Esophagus muscularis mucosa (tissue), 4 donors: ENCODE data around the gene CALML3. TPM values are rescaled to one million over a fixed set of nuclear protein-coding genes. Genes with fewer than 3 reads are reported as not detected.
A peak's percentile ranks its signal among the peaks of the same experiment; 100 is the strongest.

Experiments
- DNase-seq: peaks from one replicate; pipeline ENCODE4 v3.0.0-alpha.2; 2017; ENCODE audit errors: extremely low spot score
- H3K27ac ChIP-seq, 4 donors: fragments of 200-600 bp; sonication (generic); replicated peaks in 1 of 4; 1 replicate in 3 of 4; 2 replicates in 1 of 4; pipeline ENCODE4 v1.5.1; 2016 to 2019; ENCODE audit warnings: mild to moderate bottlenecking in 1 of 4
- H3K27me3 ChIP-seq, 4 donors: fragments of 200-600 bp; sonication (generic); one replicate each; pipeline versions ENCODE4 v1.5.1 to v1.6.0; 2016 to 2019
- H3K36me3 ChIP-seq, 4 donors: fragments of 200-600 bp; sonication (generic); one replicate each; pipeline ENCODE4 v1.5.1; 2016 to 2019
- H3K4me1 ChIP-seq, 4 donors: fragments of 200-600 bp; sonication (generic); one replicate each; pipeline ENCODE4 v1.5.1; 2016 to 2019
- H3K4me3 ChIP-seq, 4 donors: fragments of 200-600 bp; sonication (generic); 1 replicate in 2 of 4; 2 replicates in 2 of 4; pipeline ENCODE4 v1.5.1; 2016 to 2019; ENCODE audit warnings: mild to moderate bottlenecking in 4 of 4, moderate library complexity in 1 of 4
- H3K9me3 ChIP-seq, 4 donors: fragments of 200-600 bp; sonication (generic); 1 replicate in 3 of 4; 2 replicates in 1 of 4; pipeline ENCODE4 v1.5.1; 2016 to 2019
- EP300 ChIP-seq: sonication (generic); formaldehyde crosslinking; IDR thresholded peaks from one replicate; pipeline ENCODE4 v1.6.1; 2017; ENCODE audit warnings: antibody characterized with exemption
- POLR2A ChIP-seq: fragments of 450-650 bp; IDR thresholded peaks from one replicate; pipeline ENCODE4 v1.6.1; 2017; ENCODE audit warnings: antibody characterized with exemption, moderate library complexity, mild to moderate bottlenecking, low read depth
- POLR2AphosphoS5 ChIP-seq, 2 donors: sonication (generic); formaldehyde crosslinking; IDR thresholded peaks; one replicate each; pipeline ENCODE4 v1.6.1; 2017; ENCODE audit warnings: antibody characterized with exemption in 2 of 2
- WGBS: methylation state at CpG from one replicate; pipeline ENCODE4 v1.1.5; 2018; 5-methylcytosine and 5-hydroxymethylcytosine counted together
- intact Hi-C: fragments of 100-400 bp; cut with DNase I; formaldehyde crosslinking; loops from one replicate; pipeline ENCODE4 v1.15.1; 2023
- total RNA-seq, 4 donors: library from RNA; depleted of rRNA; stranded (reverse); fragments of >200 nt; gene quantifications; one replicate each; pipeline versions ENCODE4 v1.1.0 to v1.2.1, GENCODE V29; 2016
- TF ChIP-seq, protein P1 (sequence below), 3 experiments: fragments of 200-600 bp in 2 of 3; fragments of 450-650 bp in 1 of 3; sonication (generic) in 2 of 3; IDR thresholded peaks; one replicate each; pipeline ENCODE4 v1.5.1; 2017 to 2019; ENCODE audit warnings: antibody characterized with exemption in 3 of 3, mild to moderate bottlenecking in 2 of 3, moderate library complexity in 1 of 3

CALML3 gene
- total RNA-seq, 4 donors from 2014 or later: not detected

DNA sequence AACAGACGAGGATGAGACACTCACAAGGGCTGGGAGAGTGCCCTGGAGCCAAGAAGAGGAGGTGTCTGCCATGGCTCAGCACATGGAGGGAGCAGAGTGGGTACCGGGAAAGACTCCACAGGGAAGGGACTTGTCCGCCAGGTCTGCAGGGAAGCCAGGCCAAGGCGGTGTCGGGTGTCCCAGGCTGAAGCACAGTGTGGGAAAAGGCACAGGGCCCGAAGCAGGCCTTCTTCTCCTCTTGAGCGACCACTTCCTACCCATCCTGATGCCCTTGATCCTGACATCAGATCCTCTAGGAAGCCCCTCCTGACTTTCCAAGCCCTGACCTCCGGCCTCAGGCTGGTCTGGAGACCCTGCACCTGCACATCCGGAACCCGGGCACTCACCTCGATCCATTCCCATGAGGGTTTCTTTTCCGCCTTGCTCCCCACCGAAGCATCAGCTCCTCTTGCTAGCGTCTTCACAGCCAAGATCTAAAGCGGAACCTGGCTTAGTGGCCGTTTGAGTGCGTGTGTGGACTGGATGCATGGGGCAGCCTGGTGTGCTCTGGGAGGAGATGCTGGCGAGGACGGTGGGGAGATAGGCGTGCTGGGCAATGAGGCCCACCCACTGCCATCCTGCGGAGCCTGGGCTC is 8.5 kb downstream of the CALML3 start:
- no peak for DNase-seq
- Histone ChIP-seq H3K4me3 (no peak overlapping the region), H3K4me1 (peaks cover 23 to 85% (median 78%) of the 10 kb centered on the region in 4 donors), H3K27me3 (no peaks in the 10 kb centered on the region), H3K36me3 (no peaks in the 10 kb centered on the region), H3K9me3 (no peaks in the 10 kb centered on the region), H3K27ac (peak overlapping the region in 2 of 4 donors; percentile 7 to 77)
- WGBS: 90% methylated on average over 21 of the region's 21 CpGs
- intact Hi-C loops: no loop called here
- TF ChIP-seq, protein P1, sequence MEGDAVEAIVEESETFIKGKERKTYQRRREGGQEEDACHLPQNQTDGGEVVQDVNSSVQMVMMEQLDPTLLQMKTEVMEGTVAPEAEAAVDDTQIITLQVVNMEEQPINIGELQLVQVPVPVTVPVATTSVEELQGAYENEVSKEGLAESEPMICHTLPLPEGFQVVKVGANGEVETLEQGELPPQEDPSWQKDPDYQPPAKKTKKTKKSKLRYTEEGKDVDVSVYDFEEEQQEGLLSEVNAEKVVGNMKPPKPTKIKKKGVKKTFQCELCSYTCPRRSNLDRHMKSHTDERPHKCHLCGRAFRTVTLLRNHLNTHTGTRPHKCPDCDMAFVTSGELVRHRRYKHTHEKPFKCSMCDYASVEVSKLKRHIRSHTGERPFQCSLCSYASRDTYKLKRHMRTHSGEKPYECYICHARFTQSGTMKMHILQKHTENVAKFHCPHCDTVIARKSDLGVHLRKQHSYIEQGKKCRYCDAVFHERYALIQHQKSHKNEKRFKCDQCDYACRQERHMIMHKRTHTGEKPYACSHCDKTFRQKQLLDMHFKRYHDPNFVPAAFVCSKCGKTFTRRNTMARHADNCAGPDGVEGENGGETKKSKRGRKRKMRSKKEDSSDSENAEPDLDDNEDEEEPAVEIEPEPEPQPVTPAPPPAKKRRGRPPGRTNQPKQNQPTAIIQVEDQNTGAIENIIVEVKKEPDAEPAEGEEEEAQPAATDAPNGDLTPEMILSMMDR (IDR thresholded peaks at IDR 0.05): no peak
- TF ChIP-seq POLR2A: no peak
- no peak for TF ChIP-seq EP300
- no peak for TF ChIP-seq POLR2AphosphoS5 (IDR thresholded peaks at IDR 0.05)

DNA sequence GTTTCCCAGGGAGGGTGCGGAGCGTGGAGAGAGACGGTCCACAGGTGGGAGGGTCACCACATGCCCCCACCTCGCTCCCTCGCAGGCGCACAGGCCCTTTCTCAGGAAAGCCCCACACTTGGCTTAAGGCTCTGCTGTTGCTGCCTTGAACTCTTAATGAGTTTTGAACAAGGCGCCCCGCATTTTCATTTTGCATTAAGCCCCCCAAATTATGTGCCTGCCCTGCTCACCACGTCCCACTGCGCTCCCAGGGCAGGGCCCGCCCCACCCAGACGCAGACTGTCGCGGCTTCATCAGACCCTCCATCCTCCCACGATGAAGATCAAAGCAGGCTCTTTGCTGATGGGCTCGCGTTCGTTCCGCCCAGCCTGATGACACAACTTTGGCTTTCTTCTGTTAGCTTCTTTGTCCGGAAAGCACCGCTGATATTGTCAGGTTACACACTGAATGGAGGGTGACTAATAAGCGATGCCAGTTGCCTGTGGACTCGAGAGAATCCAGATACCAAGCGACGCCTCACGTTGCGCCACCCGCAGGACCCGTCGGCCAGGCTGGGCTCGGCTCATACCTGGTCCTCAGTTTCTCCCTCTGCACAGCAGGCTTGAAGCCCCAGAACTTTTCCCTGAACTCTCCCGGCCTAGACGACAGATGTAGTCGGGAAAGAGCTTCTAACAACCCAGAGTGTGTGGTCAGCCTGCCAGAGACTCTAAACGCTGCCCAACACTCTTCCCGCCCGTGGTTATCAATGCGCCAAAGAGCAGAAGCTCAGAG is 9.5 kb downstream of the CALML3 start:
- DNase-seq: no peak
- Histone ChIP-seq H3K4me3 (no peak overlapping the region), H3K27me3 (no peaks in the 10 kb centered on the region), H3K27ac (peak overlapping the region in 3 of 4 donors; percentile 24 to 77 (median 63)), H3K4me1 (peaks cover 27 to 85% (median 78%) of the 10 kb centered on the region in 4 donors), H3K9me3 (no peaks in the 10 kb centered on the region), H3K36me3 (no peaks in the 10 kb centered on the region)
- intact Hi-C loops: no loop called here
- TF ChIP-seq POLR2A (no peak), EP300 (no peak), POLR2AphosphoS5 (IDR thresholded peaks at IDR 0.05) (no peak)
- TF ChIP-seq, protein P1 (IDR thresholded peaks at IDR 0.05): no peak
- 88% methylated on average over 36 of the region's 38 CpGs for WGBS

DNA sequence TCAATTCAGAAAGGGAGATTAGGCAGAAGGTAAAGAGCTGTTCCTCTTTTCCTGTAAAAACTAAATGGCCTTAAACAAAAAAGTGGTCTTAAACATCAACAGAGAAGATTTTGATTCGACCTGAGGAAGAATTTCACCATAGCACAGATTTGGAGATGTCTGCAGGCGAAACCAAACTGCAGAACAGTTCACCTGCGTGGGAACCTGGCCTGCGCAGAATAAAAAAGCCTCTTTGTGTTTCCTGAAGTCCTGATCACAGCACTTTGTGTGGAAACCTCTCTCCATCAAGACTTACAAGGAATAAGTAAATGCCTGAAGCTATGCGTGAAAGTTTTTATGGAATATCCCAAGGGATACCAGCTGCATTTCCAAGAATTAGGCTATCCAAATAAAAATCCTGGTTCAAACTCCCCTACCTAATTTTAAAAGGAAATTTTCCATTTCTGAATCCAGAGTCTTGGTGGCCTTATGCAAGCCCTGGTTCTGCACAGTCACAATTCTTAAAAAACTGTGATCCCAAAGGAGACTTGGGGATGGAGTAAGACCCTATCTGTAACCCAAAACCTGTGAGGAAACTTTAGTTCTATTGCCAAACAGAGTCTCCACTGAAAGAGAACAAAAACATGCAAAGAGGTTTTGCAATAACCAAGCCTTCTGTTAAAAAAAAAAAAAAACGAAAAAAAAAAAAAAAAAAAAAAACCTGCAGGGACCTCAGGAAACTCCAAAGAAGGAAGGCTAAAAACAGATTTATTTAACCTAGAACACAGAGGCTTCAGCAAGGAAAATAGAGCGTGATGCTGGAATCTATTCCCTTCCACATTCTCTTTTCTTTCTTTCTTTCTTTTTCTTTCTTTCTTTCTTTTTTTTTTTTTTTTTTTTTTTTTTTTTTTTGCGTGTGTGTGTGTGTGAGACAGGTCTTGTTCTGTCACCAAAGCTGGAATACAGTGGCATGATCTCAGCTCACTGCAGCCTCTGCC is 10.4 kb downstream of the CALML3 start:
- DNase-seq: no peak
- Histone ChIP-seq H3K9me3 (no peaks in the 10 kb centered on the region), H3K27ac (peak overlapping the region; percentile 33 to 65 (median 62)), H3K27me3 (no peaks in the 10 kb centered on the region), H3K4me3 (no peak overlapping the region), H3K4me1 (peaks cover 18 to 80% (median 70%) of the 10 kb centered on the region in 4 donors), H3K36me3 (no peaks in the 10 kb centered on the region)
- TF ChIP-seq EP300 (no peak), POLR2AphosphoS5 (IDR thresholded peaks at IDR 0.05) (peak in 1 of 2 donors; percentile 41)
- intact Hi-C loops: no loop called here
- 65% methylated on average over 8 of the region's 8 CpGs for WGBS

DNA sequence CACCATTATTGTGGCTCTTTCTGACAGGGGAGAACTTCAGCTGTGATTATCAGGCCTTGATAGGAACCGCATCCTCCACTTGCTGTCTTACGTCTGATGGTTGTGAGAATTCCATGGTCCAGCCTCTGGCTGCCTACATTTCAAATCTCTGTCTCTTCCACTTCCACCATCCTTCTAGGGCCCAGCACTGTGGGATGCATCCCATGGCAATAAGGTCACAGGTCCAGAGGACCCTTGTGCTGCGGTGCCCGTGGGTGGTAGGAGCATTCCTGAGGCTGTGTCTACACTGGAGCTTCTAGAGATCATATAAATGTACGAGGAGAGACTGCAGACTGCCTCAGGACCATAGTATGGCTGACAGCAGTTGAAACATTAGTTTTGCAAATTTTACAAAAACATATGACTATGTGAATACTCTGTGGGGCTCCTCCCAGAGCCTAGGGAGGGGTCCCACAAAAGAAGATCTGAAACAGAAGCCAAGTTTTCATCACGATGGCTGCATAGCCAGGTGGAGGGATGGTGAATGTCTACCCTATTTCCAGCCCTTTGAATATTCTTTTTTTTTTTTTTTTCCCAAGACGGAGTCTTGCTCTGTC is 11.8 kb downstream of the CALML3 start:
- WGBS: 92% methylated on average over 7 of the region's 7 CpGs
- intact Hi-C loops: no loop called here
- Histone ChIP-seq H3K27me3 (no peaks in the 10 kb centered on the region), H3K4me1 (peaks cover 18 to 65% (median 55%) of the 10 kb centered on the region in 4 donors), H3K27ac (peak overlapping the region in 2 of 4 donors; percentile 63 to 64), H3K4me3 (no peak overlapping the region), H3K9me3 (no peaks in the 10 kb centered on the region), H3K36me3 (no peaks in the 10 kb centered on the region)
- TF ChIP-seq POLR2AphosphoS5 (IDR thresholded peaks at IDR 0.05) (no peak), EP300 (no peak)
- no peak for DNase-seq

DNA sequence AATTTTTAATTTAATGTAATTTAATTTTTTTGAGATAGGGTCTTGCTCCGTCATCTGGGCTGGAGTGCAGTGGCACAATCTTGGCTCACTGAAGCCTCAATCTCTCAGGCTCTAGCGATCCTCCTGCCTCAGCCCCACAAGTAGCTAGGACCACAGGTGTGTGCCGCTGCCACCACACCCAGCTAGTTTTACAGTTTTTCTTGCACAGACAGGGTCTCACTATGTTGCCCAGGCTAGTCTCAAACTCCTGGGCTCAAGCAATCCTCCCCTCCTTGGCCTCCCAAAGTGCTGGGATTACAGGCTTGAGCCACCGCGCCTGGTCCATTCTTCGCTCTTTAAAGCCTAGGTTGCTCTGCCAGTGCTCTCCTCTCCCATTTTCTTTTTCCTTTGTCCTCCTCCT is 12.9 kb downstream of the CALML3 start:
- Histone ChIP-seq H3K4me1 (peaks cover 18 to 54% (median 48%) of the 10 kb centered on the region in 4 donors), H3K27ac (peak overlapping the region in 2 of 4 donors; percentile 29 to 58)
- DNase-seq: no peak

More for the DNA sequence above, 12.9 kb downstream of the CALML3 start:
- no peaks in the 10 kb centered on the region for H3K36me3 ChIP-seq
- 85% methylated on average over 6 of the region's 6 CpGs for WGBS
- H3K4me3 ChIP-seq: no peak overlapping the region
- no peaks in the 10 kb centered on the region for H3K9me3 ChIP-seq
- intact Hi-C loops: no loop called here
- no peak for TF ChIP-seq POLR2AphosphoS5 (IDR thresholded peaks at IDR 0.05)
- TF ChIP-seq POLR2A: no peak
- TF ChIP-seq, protein P1 (IDR thresholded peaks at IDR 0.05): no peak
- TF ChIP-seq EP300: no peak
- H3K27me3 ChIP-seq: no peaks in the 10 kb centered on the region
